ENCODE measurements around the gene DMRTC2.

DMRTC2 gene

GRCh38 chr19:41845001-41845050 lies at the start of gene DMRTC2:
Gene DMRTC2 (plus strand): TSS chr19:41845042. CDS start chr19:41847429, 2,387 bp downstream.
- DNase-seq, result no peak

- no peak for DNase-seq
Measured at GRCh38 chr19:41796362-41796761, 48.5 kb upstream of the DMRTC2 start, which contains the start of gene CEACAM3. Gene CEACAM3 (plus strand): TSS chr19:41796587. CDS start chr19:41796678, 91 bp downstream.

GRCh38 chr19:41796901-41797300 lies 47.9 kb upstream of the DMRTC2 start:
- DNase-seq, result no peak

- DNase-seq, result no peak
Measured at GRCh38 chr19:41799444-41800000, 45.3 kb upstream of the DMRTC2 start.

GRCh38 chr19:41801031-41801430 lies 43.8 kb upstream of the DMRTC2 start:
- no peak for DNase-seq

- DNase-seq, result no peak
Measured at GRCh38 chr19:41801792-41802211, 43.0 kb upstream of the DMRTC2 start.

GRCh38 chr19:41802770-41803169 lies 42.1 kb upstream of the DMRTC2 start:
- no peak for DNase-seq

- no peak for DNase-seq
Measured at GRCh38 chr19:41804336-41804735, 40.5 kb upstream of the DMRTC2 start.

GRCh38 chr19:41807176-41807575 lies 37.7 kb upstream of the DMRTC2 start:
- DNase-seq, result no peak

- DNase-seq, result no peak
Measured at GRCh38 chr19:41808663-41809566, 35.9 kb upstream of the DMRTC2 start.

- DNase-seq, result no peak
Measured at GRCh38 chr19:41810301-41810700, 34.5 kb upstream of the DMRTC2 start.

GRCh38 chr19:41811036-41811435 lies 33.8 kb upstream of the DMRTC2 start:
- no peak for DNase-seq

- no peak for DNase-seq
Measured at GRCh38 chr19:41811981-41812380, 32.9 kb upstream of the DMRTC2 start.

- DNase-seq, result no peak
Measured at GRCh38 chr19:41813911-41814310, 30.9 kb upstream of the DMRTC2 start.

GRCh38 chr19:41815301-41815700 lies 29.5 kb upstream of the DMRTC2 start:
- no peak for DNase-seq

- DNase-seq, result no peak
Measured at GRCh38 chr19:41816761-41817160, 28.1 kb upstream of the DMRTC2 start.

- DNase-seq, result peak in 1 of 2 experiments; percentile 40
Measured at GRCh38 chr19:41821003-41821735, 23.7 kb upstream of the DMRTC2 start.

GRCh38 chr19:41837981-41838708 lies 6.7 kb upstream of the DMRTC2 start:
- no peak for DNase-seq

- DNase-seq, result no peak
Measured at GRCh38 chr19:41839211-41839610, 5.6 kb upstream of the DMRTC2 start.

- DNase-seq, result no peak
Measured at GRCh38 chr19:41843371-41843770, 1.5 kb upstream of the DMRTC2 start.

- DNase-seq, result no peak
Measured at GRCh38 chr19:41844601-41845000, 241 bp upstream of the DMRTC2 start, which contains the start of gene LYPD4. Gene LYPD4 (minus strand): TSS chr19:41844683. CDS start chr19:41839285, 5,398 bp downstream.

GRCh38 chr19:41845051-41845590 lies 279 bp downstream of the DMRTC2 start:
- no peak for DNase-seq
